Neural progenitor cell (in vitro differentiated cells): ENCODE measurements around the gene ARHGAP26.

Experiments
- EZH2 ChIP-seq: fragments of 200-600 bp; sonication (generic); IDR thresholded peaks from 2 replicates; pipeline ENCODE4 v1.6.1; 2017; ENCODE audit warnings: antibody characterized with exemption, mild to moderate bottlenecking, moderate library complexity
- EZH2phosphoT487 ChIP-seq: fragments of 200-600 bp; sonication (generic); IDR thresholded peaks from 2 replicates; pipeline ENCODE4 v1.6.1; 2017; ENCODE audit warnings: antibody characterized with exemption
- TF ChIP-seq, protein P1 (sequence below): fragments of 200-600 bp; sonication (generic); IDR thresholded peaks from 2 replicates; pipeline ENCODE4 v1.5.1; 2017; ENCODE audit warnings: antibody characterized with exemption, mild to moderate bottlenecking

DNA sequence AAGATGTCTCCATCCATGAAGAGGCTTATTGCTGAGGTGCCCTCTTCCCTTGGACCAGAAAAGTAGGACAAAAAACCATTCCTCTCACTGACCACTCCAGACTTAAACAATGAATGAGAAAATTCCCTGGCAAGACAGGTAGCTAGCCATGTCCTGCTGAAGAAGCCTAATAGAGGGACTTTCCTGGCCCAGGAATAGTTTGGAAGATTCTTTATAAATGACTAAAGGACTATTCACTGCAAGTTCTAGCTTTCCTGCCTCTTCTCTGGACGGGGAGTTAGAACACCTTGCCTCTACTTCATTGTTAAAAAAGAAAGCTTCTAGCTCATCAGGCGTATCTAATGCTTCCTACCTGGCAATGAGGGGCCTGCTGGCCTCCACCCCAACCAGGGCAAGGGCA, 479.7 kb downstream of the ARHGAP26 start:
- TF ChIP-seq, protein P1, sequence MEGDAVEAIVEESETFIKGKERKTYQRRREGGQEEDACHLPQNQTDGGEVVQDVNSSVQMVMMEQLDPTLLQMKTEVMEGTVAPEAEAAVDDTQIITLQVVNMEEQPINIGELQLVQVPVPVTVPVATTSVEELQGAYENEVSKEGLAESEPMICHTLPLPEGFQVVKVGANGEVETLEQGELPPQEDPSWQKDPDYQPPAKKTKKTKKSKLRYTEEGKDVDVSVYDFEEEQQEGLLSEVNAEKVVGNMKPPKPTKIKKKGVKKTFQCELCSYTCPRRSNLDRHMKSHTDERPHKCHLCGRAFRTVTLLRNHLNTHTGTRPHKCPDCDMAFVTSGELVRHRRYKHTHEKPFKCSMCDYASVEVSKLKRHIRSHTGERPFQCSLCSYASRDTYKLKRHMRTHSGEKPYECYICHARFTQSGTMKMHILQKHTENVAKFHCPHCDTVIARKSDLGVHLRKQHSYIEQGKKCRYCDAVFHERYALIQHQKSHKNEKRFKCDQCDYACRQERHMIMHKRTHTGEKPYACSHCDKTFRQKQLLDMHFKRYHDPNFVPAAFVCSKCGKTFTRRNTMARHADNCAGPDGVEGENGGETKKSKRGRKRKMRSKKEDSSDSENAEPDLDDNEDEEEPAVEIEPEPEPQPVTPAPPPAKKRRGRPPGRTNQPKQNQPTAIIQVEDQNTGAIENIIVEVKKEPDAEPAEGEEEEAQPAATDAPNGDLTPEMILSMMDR = no peak
- no peak for TF ChIP-seq EZH2phosphoT487
- no peak for TF ChIP-seq EZH2
